Suprapubic skin (tissue), 4 donors: Measurements from ENCODE around the gene SYNPO2.

Experiments used
- CTCF ChIP-seq, 2 donors: fragments of 200-600 bp in 1 of 2; fragments of 450-650 bp in 1 of 2; sonication (generic) in 1 of 2; IDR thresholded peaks; one replicate each; pipeline ENCODE4 v1.5.1; 2016 to 2019; ENCODE audit warnings: antibody characterized with exemption in 2 of 2, mild to moderate bottlenecking in 1 of 2, moderate library complexity in 1 of 2
- EP300 ChIP-seq: sonication (generic); formaldehyde crosslinking; IDR thresholded peaks from one replicate; pipeline ENCODE4 v1.6.1; 2017; ENCODE audit warnings: antibody characterized with exemption
- POLR2A ChIP-seq, 2 donors: fragments of 450-650 bp; IDR thresholded peaks; one replicate each; pipeline ENCODE4 v1.6.1; 2017; ENCODE audit warnings: antibody characterized with exemption in 2 of 2, mild to moderate bottlenecking in 2 of 2, moderate library complexity in 2 of 2
- POLR2AphosphoS5 ChIP-seq, 3 donors: sonication (generic); formaldehyde crosslinking; IDR thresholded peaks; one replicate each; pipeline ENCODE4 v1.6.1; 2017; ENCODE audit warnings: antibody characterized with exemption in 3 of 3

DNA sequence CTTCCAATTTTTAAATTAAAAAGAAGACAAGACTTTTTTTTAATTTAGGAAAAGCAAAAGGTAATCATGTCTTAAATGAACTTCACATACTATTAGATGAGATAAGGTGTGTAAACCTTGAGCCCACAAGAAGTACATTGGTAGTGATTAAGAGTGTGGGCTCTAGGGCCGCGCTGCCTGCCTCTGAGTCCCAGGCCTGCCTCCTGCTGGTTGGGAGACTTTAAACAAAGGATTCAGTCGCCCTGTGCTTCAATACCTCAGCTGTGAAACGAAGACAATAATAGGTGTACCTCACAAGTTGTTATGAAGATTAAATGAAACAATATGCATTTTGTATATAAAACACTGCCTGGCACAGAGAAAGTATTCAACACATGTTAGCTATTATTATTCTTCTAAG, 151.1 kb downstream of the SYNPO2 start:
- no peak for TF ChIP-seq POLR2AphosphoS5 (IDR thresholded peaks at IDR 0.05)
- no peak for TF ChIP-seq EP300
- no peak for TF ChIP-seq POLR2A (IDR thresholded peaks at IDR 0.05)
- no peak for TF ChIP-seq CTCF (IDR thresholded peaks at IDR 0.05)
